SU-DHL-6 (cell line): ENCODE data around the gene NEB.

Experiments used
- CTCF ChIP-seq: fragments of 200-600 bp; sonication (generic); IDR thresholded peaks from one replicate; pipeline ENCODE4 v1.5.1; 2017; ENCODE audit warnings: antibody characterized with exemption, mild to moderate bottlenecking, low read length, moderate library complexity; ENCODE audit not compliant: insufficient read depth, poor library complexity, severe bottlenecking
- EZH2phosphoT487 ChIP-seq: fragments of 200-600 bp; sonication (generic), shearing (Covaris generic); conservative IDR thresholded peaks from 2 replicates; pipeline ENCODE4 v1.6.1; 2018; ENCODE audit warnings: mild to moderate bottlenecking, antibody characterized with exemption, low read length, moderate library complexity, mixed read lengths

GRCh38 chr2:151777487-151777886, 43.2 kb upstream of the NEB start:
- TF ChIP-seq CTCF (no peak), EZH2phosphoT487 (no peak)
